GM19238 (cell line): ENCODE data around the gene DHDDS.
"Not testable (repeated sequence)": the region's sequence is repeated elsewhere in the genome, so short reads cannot be mapped to it uniquely, and the experiment has no call there.

ENCODE experiments used
- DNase-seq: peaks from one replicate; pipeline ENCODE4 v3.0.0; 2011; ENCODE audit warnings: low spot score; ENCODE audit not compliant: insufficient read length

DHDDS gene

DNA sequence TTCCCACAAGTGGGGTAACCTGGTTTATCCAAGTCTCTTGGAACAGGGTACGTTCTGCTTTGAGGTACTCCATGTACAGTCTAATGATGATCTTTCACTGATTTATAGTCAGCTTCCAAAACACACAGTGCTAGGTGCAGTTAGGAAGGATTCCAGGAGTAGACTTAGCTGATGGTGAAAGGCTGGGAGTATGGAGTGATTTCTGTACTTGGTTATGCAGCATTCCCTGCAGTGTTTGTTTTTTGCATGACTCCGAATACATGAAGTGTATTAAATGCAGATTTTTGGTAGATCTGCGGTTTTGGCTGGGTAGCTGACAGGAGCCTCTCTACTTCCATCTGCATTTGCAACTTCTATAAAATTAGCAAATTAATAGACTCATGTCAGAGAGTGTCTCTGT is 43.9 kb downstream of the DHDDS start:
- DNase-seq = no peak

DNA sequence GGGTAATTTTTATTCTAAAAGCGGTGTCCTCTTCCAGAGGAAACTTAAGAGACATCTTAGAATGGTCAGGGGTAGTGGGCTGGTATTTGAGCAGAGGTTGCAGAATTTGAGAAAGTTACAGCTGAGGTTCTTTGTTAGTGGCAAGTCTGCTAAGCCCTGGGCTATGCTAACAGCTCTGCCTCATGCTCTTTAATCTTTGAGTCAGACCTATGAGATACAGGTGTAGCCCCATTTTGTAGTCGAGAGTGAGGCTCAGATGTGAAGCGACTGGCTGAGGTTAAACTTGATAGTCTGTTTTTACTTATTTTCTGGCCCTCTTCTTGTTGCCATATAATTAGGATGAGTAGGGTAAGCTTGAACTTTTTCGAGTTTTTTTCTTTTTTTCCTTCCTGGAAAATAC is 44.8 kb downstream of the DHDDS start:
- no peak for DNase-seq

DNA sequence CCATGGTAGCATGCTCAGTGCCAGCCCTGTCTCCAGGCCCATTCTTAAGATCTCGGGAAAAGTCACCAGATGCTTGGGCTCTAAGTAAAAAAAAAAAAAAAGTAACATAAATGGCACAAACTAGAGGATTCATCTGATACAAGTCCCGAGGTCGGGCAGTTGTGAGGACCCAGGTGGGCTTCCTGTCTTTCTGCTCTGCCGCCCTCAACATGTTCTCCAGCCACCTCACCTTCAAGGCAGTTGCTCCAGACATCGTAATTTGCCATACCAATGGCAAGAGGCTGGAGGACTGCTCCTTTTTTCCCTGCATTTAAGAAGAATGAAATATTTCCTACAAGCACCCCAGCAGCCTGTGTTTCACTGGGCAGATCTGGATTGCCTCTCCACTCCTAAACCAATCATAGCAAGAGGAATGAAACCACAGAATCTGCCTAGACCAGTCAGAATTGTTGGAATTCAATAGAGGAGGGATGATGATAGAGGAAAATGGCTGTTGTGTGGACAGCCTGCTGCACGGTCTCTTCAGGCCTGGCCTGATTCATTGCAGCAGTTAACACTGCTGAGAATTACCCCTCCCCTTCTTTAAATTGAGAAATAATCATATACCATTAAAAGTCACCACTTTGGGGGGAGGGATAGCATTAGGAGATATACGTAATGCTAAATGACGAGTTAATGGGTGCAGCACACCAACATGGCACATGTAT is 45.5 kb downstream of the DHDDS start:
- DNase-seq = no peak

DNA sequence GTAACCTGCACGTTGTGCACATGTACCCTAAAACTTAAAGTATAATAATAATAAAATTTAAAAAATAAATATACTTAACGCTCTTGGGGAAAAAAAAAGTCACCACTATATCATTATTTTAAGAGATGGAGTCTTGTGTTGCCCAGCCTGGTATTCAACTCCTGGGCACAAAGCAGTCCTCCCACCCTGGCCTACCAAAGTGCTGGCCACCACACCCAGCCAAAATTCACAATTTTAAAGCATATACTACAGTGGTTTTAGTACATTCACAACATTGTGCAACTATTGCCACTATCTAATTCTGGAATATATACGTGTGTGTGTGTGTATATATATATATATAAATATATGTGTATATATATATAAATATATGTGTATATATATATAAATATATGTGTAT is 46.0 kb downstream of the DHDDS start:
- DNase-seq = no peak

DNA sequence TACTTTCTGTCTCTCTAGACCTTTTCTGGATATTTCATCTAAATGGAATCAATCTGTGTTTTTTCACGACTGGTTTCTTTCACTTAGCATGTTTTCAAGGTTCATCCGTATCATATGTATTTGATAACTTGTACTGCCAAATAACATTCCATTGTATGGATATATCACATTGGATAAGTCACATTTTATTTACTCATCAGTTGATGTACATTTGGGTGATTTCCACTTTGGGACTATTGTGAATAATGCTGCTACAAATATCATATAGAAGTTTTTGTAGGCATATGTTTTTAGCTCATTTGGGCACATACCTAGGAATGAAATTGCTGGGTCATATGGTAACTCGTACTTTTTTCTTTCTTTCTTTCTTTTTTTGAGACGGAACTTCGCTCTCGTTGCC is 46.9 kb downstream of the DHDDS start:
- no peak for DNase-seq

DNA sequence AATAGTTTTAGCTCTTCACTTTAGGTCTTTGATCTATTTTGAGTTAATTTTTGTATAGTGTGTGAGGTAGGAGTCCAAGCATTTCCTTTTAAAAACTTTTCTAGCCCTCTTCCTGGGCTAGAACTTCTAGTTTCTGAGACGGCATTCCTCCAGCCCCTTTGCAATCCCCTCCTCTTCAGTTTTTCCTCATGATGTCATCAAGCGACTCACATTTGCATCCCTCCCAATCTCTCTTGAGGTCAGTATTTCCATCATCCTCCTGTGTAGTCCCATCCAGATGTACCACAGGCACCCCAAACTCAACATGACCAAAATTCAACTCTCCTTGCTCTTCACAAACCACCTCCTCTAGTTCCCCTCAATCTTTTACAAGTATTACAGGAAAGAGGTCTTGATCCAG is 50.8 kb downstream of the DHDDS start:
- no peak for DNase-seq

DNA sequence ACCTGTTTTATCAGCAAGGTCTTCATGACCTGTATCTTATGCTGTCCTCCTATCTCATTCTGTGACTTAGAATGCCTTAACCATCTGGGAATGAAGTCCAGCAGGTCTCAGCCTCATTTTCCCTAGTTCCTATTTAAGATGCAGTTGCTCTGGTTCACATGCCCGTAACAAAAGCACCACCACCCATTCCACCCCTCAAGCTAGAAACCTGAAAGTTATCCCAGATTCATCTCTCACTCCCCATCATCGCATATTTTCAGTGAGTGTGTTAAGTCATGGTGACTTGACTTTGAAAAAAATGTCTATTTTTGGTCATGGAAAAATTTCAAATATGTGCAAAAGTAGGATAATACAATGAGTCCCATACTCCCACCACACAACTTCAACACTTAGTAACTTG is 51.9 kb downstream of the DHDDS start:
- DNase-seq = no peak

DNA sequence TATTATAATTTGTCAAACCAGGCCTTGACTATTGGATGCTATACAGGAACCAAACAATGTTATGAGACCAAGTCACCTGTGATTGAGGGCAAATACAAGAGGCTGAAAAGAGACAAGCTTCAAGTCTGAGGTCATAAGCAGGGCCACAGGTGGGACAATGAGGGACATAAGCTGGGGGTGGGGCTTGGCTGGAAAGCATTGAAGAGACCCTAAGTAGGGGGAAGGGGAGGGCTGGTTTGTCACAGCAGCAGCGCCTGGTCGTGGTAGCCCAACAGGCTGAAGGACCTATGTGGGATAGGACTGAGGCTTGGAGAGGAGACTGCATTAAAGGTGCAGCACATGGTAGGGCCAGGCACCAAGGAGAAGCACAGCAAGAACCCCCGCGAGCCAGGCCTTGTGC is 58.0 kb downstream of the DHDDS start:
- no peak for DNase-seq

DNA sequence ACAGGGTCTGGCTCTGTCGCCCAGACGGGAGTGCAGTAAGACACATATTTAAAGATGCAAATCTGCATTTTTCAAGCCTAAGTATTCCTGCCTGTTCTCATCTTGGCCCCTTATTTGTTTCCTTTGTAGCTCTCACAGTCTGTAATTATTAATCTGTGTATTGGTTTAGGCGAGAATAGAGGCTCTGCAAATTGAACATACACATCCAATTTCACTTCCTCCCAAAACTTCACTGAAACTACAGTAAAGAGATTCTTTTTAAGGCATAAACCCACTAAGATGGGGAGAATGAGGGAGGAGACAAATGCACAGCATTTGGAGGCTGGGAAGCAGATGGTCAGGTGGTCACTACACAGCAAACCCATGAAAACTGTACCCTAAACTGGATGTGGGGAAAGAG is 61.1 kb downstream of the DHDDS start:
- DNase-seq = no peak

DNA sequence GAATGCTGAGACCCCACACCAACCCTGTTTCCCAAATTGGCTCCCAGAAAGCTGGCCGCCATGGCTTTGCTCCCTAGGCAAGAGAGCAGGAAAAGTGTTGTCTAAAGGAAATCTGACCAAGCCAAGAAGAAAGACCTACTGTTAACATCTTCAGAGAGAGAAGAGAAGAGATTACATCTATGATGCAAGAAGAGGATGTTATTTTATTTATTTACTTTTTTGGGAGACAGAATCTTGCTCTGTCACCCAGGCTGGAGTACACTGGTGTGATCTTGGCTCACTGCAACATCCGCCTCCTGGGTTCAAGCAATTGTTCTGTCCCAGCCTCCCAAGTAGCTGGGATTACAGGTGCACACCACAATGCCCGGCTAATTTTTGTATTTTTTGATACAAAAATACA is 61.8 kb downstream of the DHDDS start:
- no peak for DNase-seq

DNA sequence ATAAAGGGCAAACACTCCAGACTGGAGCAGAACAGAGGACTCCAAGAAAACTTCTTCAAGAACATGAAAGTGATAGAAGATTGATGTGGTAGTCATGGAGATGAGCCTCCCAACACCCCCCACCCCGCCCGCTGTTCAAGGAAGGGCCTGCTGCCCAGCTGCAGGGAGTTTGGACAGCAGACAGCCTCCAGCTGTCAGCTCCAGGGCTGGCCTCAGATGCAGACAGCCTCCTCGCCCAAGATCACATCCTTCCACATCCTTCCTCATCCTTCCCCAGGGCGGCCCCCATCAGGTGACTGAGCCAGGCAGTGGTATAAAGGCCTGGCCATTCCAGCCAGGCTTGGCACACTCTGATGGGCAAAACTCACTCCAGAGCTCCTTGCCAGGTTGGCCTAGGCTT is 64.7 kb downstream of the DHDDS start:
- no peak for DNase-seq

DNA sequence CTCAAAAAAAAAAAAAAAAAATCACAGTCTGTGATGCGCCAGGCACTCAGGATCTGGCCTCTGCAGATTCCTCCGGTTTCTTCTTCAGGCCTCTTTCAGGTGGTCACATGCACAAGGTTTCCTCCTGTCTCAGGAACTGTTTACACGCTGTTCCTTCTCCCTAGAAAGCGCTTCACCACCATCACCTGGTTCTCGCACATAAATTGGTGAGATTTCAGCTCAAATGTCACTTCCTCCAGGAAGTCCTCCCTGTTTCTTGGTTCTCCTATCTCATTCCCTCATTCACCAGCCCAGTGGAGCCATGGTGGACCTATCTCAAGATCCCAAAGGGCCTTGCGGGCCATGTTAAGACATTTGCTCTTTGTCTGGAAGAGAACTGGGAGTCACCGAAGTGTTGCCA is 66.8 kb downstream of the DHDDS start:
- no peak for DNase-seq

DNA sequence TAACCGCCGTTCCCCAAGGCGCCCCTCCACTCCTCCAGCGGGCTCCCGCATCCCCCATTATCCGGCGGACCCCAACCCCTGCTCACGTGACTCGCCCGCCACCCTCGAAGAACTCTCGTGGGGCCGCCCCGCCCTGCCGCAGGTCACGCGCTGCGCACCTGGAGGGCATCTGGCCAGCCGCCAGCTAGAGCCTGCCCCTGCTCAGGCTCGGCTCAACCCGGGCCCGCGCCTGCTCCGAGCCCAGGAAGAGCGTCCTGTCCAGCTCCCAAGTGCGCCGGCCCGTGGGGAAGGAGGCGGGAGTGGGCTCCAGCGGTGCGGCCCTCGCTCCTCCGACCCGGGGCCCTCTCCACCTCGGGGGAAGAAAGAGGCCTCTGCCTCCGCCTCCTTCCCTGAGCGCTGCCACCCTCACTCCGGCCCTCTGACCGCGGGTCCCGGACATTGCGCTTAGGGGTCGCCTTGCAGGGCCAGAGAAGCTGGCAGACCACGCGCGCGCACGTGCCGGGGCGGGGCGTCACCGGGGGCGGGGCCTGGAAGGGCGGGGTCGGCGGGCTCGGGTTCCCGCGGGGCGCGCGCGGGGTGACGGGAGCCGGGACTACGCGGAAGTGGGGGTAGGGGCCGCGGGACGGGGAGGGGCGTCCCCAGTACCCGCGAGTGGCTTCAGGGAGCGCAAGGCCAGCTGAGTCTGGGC is 68.5 kb downstream of the DHDDS start:
- DNase-seq = peak; percentile 90

DNA sequence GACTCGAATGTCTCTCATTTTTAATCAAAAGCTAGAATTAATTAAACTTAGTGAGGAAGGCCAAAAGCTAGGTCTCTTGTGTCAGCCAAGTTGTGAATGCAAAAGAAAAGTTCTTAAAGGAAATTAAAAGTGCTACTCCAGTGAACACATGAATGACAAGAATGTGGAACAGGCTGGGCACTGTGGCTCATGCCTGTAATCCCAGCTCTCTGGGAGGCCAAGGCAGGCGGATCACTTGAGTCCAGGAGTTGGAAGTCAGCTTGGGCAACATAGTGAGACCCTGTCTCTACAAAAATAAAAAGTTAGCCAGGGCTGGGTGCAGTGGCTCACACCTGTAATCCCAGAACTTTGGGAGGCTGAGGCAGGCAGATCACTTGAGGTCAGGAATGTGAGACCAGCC is 78.6 kb downstream of the DHDDS start:
- not testable (repeated sequence) for DNase-seq

DNA sequence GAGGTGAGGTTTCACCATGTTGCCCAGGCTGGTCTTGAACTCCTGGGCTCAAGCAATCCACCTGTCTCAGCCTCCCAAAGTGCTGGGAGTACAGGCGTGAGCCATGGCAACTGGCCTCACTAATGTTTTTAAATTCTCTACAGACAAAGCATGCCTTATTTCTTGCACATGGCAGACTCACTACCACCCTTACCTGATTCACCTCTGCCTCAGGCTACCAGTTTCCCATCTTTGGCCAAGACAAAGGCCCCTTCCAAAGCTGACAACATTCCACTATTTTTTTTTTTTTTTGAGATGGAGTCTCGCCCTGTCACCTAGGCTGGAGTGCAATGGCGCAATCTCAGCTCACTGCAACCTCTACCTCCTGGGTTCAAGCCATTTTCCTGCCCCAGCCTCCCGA is 83.7 kb downstream of the DHDDS start:
- not testable (repeated sequence) for DNase-seq

DNA sequence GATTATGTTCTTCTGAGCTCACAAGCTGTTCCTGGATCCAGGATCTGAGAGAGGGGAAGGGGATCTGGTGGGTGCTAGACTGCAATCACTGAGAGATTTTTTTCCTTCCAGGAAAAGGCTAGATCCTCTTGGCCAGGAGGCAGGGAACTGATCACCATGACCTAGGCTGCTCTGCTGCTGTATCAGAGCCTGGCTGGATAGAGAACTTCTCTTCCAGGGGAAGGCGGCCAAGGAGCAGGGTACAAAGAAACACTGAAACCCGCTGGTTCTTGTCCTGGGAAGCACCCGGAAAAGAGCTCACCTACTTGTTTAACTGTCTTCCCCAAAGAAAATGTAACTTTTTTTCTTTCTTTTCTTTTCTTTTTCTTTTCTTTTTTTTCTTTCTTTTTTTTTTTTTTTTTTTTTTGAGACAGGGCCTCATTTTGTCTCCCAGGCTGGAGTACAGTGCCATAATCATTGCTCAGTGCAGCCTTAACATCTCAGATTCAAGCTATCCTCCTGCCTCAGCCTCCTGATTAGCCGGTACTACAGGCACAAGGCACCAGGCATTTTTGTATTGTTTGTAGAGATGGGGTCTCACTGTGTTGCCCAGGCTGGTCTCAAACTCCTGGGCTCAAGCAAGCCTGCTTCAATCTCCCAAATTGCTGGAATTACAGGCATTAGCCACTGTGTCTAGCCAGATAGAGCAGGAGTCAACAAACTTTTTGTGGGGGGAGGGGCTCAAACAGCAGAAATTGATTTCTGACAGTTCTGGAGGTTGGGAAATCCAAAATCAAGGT is 85.1 kb downstream of the DHDDS start:
- no peak for DNase-seq

DNA sequence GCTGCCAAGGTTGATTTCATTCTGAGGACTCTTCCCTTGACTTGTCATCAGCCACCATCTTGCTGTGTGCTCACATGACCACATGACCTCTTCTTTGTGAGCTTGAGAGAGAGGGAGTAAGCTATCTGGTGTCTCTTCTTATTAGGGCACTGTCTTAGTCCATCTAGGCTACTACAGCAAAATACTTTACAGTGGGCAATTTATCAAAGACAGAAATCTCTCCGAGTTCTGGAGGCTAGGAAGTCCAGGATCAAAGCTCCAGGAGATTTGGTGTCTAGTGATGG is 85.6 kb downstream of the DHDDS start:
- no peak for DNase-seq

DNA sequence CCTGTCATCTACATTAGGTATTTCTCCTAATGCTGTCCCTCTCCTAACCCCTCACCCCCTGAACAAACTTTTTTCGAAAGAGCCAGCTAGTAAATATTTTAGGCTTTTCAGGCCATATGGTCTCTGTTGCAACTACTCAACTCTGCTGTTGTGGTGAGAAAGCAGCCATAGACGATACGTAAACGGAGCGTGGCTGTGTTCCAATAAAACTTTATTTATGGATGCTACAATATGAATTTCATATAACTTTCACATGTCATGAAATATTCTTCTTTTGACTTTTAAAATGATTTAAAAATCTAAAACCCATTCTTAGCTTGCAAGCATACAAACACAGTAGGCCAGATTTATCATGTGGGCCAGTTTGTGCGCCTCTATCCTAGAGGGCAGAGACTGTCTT is 86.2 kb downstream of the DHDDS start:
- DNase-seq = no peak

DNA sequence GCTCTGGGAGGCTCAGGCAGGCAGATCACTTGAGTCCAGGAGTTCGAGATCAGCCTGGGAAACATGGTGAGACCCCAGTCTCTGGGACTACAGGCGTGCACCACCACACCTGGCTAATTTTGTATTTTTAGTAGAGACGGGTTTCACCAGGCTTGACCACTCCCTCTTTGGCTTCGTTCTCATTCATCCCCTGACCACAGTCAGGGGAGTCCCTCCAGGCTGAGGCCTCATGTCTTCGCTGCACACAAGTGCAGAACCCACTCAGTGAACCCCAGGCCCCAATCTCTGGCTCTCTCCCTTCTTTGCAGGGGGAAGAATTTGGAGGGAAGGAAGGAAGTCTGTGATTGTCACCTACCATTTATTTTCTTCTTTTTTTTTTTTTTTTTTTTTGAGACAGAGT is 88.2 kb downstream of the DHDDS start:
- no peak for DNase-seq
